ENCODE results near the gene SLC12A7.

DNA sequence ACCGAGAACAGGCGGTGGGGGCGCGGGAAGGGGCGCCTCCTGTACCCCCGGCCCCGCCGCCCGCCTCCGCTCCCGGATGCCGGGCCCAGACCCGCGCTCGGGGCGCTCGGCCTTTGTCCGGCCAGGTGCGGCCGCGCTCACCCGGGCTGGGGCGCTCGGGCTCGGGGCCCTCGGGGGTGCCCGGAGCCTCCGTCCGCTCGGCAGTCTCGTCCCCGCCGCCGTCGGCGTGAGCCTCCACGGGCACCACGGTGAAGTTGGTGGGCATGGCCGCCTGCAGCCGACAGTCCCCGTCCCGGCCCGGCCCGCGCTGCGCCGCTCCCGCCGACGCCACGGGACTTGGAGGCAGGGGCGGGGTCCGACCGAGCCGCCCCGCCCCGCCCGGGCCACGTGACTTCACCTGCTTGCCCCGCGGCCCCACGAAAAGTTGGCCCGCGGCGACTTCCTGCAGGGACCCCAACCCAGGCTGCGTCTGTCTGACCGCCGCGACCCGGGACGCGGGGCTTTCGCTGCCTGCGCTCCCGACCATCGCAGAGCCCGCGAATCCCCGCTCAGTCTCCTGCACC lies at the start of gene SLC12A7:
- no peak for TF ChIP-seq FOS (IDR thresholded peaks at IDR 0.05; ENCODE audit: extremely low read depth, insufficient read length)
- TF ChIP-seq, protein P1, sequence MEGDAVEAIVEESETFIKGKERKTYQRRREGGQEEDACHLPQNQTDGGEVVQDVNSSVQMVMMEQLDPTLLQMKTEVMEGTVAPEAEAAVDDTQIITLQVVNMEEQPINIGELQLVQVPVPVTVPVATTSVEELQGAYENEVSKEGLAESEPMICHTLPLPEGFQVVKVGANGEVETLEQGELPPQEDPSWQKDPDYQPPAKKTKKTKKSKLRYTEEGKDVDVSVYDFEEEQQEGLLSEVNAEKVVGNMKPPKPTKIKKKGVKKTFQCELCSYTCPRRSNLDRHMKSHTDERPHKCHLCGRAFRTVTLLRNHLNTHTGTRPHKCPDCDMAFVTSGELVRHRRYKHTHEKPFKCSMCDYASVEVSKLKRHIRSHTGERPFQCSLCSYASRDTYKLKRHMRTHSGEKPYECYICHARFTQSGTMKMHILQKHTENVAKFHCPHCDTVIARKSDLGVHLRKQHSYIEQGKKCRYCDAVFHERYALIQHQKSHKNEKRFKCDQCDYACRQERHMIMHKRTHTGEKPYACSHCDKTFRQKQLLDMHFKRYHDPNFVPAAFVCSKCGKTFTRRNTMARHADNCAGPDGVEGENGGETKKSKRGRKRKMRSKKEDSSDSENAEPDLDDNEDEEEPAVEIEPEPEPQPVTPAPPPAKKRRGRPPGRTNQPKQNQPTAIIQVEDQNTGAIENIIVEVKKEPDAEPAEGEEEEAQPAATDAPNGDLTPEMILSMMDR (IDR thresholded peaks at IDR 0.05 in 2 of 3, conservative IDR thresholded peaks at IDR 0.05 in 1 of 3; ENCODE audit: insufficient read depth in 2 of 3, low read depth in 1 of 3, low read length in 3 of 3): no peak
- no peak for TF ChIP-seq ZBTB7A (IDR thresholded peaks at IDR 0.05; ENCODE audit: borderline replicate concordance, control insufficient read depth, low read depth, low read length)
- no peak; the same call in 1 of the 2 replicates for TF ChIP-seq KAT7 (CRISPR knock-in tag; IDR thresholded peaks at IDR 0.05; ENCODE audit: borderline replicate concordance)
- no peak for TF ChIP-seq RFX5 (IDR thresholded peaks at IDR 0.05; ENCODE audit: low read depth, low read length)
- TF ChIP-seq ZFP1 (CRISPR knock-in tag; IDR thresholded peaks at IDR 0.05): no peak
- no peak for TF ChIP-seq NONO (IDR thresholded peaks at IDR 0.05; ENCODE audit: low read depth in 2 of 2, low read length in 1 of 2)
- TF ChIP-seq, protein P2, sequence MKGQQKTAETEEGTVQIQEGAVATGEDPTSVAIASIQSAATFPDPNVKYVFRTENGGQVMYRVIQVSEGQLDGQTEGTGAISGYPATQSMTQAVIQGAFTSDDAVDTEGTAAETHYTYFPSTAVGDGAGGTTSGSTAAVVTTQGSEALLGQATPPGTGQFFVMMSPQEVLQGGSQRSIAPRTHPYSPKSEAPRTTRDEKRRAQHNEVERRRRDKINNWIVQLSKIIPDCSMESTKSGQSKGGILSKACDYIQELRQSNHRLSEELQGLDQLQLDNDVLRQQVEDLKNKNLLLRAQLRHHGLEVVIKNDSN (CRISPR knock-in tag; IDR thresholded peaks at IDR 0.05): peak; percentile 91
- TF ChIP-seq CHD4 (IDR thresholded peaks at IDR 0.05; ENCODE audit: insufficient read depth, insufficient replicate concordance, low read depth, low read length, poor library complexity, severe bottlenecking): no peak
- TF ChIP-seq, protein P3, sequence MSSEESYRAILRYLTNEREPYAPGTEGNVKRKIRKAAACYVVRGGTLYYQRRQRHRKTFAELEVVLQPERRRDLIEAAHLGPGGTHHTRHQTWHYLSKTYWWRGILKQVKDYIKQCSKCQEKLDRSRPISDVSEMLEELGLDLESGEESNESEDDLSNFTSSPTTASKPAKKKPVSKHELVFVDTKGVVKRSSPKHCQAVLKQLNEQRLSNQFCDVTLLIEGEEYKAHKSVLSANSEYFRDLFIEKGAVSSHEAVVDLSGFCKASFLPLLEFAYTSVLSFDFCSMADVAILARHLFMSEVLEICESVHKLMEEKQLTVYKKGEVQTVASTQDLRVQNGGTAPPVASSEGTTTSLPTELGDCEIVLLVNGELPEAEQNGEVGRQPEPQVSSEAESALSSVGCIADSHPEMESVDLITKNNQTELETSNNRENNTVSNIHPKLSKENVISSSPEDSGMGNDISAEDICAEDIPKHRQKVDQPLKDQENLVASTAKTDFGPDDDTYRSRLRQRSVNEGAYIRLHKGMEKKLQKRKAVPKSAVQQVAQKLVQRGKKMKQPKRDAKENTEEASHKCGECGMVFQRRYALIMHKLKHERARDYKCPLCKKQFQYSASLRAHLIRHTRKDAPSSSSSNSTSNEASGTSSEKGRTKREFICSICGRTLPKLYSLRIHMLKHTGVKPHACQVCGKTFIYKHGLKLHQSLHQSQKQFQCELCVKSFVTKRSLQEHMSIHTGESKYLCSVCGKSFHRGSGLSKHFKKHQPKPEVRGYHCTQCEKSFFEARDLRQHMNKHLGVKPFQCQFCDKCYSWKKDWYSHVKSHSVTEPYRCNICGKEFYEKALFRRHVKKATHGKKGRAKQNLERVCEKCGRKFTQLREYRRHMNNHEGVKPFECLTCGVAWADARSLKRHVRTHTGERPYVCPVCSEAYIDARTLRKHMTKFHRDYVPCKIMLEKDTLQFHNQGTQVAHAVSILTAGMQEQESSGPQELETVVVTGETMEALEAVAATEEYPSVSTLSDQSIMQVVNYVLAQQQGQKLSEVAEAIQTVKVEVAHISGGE (CRISPR knock-in tag; IDR thresholded peaks at IDR 0.05): no peak
- no peak for TF ChIP-seq ZBTB40 (IDR thresholded peaks at IDR 0.05)
- TF ChIP-seq ZBTB40 (CRISPR knock-in tag; IDR thresholded peaks at IDR 0.05): no peak
- TF ChIP-seq EZH2 (IDR thresholded peaks at IDR 0.05; ENCODE audit: borderline replicate concordance, low read depth, low read length): no peak
- TF ChIP-seq CBX1 (IDR thresholded peaks at IDR 0.05; ENCODE audit: low read depth): no peak

All from K562 (cell line).